Small intestine (tissue), 16 donors: Measurements from ENCODE around the gene FBLL1. TPM values are rescaled to one million over a fixed set of nuclear protein-coding genes. Genes with fewer than 3 reads are reported as not detected.

ENCODE experiments used
- DNase-seq, 2 donors: peaks; one replicate each; pipeline versions ENCODE4 v3.0.0 to v3.0.0-alpha.2; 2013
- FAIRE-seq: peaks from 2 replicates; lab custom pipeline; 2012; peaks lifted over from hg19 to GRCh38; lab: Jason Lieb, UNC
- H3K27ac ChIP-seq, 3 donors: one replicate each; pipeline ENCODE4 v1.5.1; 2013; ENCODE audit warnings: low read length in 2 of 3, mild to moderate bottlenecking in 2 of 3, control low read depth in 1 of 3, inconsistent platforms in 1 of 3, low read depth in 1 of 3, moderate library complexity in 1 of 3
- H3K27me3 ChIP-seq, 3 donors: one replicate each; pipeline ENCODE4 v1.6.1; 2013; ENCODE audit warnings: low read length in 3 of 3, inconsistent platforms in 1 of 3; ENCODE audit not compliant: control insufficient read depth in 3 of 3, insufficient read depth in 3 of 3
- H3K36me3 ChIP-seq, 3 donors: one replicate each; pipeline ENCODE4 v1.6.1; 2013; ENCODE audit warnings: low read length in 3 of 3, inconsistent platforms in 1 of 3, low read depth in 1 of 3, mild to moderate bottlenecking in 1 of 3, moderate library complexity in 1 of 3; ENCODE audit not compliant: control insufficient read depth in 3 of 3, insufficient read depth in 2 of 3
- H3K4me1 ChIP-seq, 3 donors: one replicate each; pipeline ENCODE4 v1.6.1; 2013; ENCODE audit warnings: low read length in 2 of 3, inconsistent platforms in 1 of 3, low read depth in 1 of 3, mild to moderate bottlenecking in 1 of 3, moderate library complexity in 1 of 3; ENCODE audit not compliant: control insufficient read depth in 3 of 3, insufficient read depth in 2 of 3
- H3K4me3 ChIP-seq, 3 donors: one replicate each; pipeline ENCODE4 v1.5.1; 2013; ENCODE audit warnings: low read length in 3 of 3, control low read depth in 1 of 3, inconsistent platforms in 1 of 3, low read depth in 1 of 3, mild to moderate bottlenecking in 1 of 3, moderate library complexity in 1 of 3
- H3K9me3 ChIP-seq, 2 donors: one replicate each; pipeline ENCODE4 v1.6.1; 2013; ENCODE audit warnings: low read depth in 1 of 2, low read length in 1 of 2; ENCODE audit not compliant: control insufficient read depth in 2 of 2, insufficient read depth in 1 of 2
- WGBS, 3 donors: extraction: QIAGEN DNeasy Blood & Tissue Kit; methylation state at CpG; one replicate each; pipeline ENCODE4 v1.1.7; 2013; 5-methylcytosine and 5-hydroxymethylcytosine counted together
- long read RNA-seq, 10 donors: transcript quantifications; one replicate each; lab custom pipeline, GENCODE V29; 2026
- polyA plus RNA-seq, 4 donors: library from polyadenylated mRNA; stranded (reverse) in 3 of 4; unstranded in 1 of 4; fragments of 200-250 nt in 3 of 4; fragments of 120-200 nt in 1 of 4; gene quantifications; one replicate each; pipeline versions ENCODE4 v1.2.1 to v1.2.3, GENCODE V29; 2013
- donor health status: healthy with polysubstance abuse.
- donor health status: control.
- donor health status: control.
- donor health status: Bipolar disorder and iron deficiency.
- donor health status: healthy.

FBLL1 gene
- 1 to 10 TPM in 3 of 4 donors, under 1 TPM in 1; 0.45 to 1.9 (median 1.5) TPM for polyA plus RNA-seq
- long read RNA-seq, donor 1, transcript FBLL1-201 (1 exons, 1,519 nt): major isoform, 7 of 7 reads
- long read RNA-seq, donor 1, partial matches to known transcripts: 0 of 7 reads
- long read RNA-seq, donor 1, other reads (novel, unspliced or antisense): 0 of 7 reads
- long read RNA-seq, donor 2, partial matches to known transcripts: 0 of 2 reads
- long read RNA-seq, donor 2, other reads (novel, unspliced or antisense): 0 of 2 reads
- long read RNA-seq, donor 3, transcript FBLL1-201 (1 exons, 1,519 nt): major isoform, 6 of 6 reads
- long read RNA-seq, donor 3, partial matches to known transcripts: 0 of 6 reads
- long read RNA-seq, donor 3, other reads (novel, unspliced or antisense): 0 of 6 reads
- long read RNA-seq, donor 4, partial matches to known transcripts: 0 of 1 reads
- long read RNA-seq, donor 4, other reads (novel, unspliced or antisense): 0 of 1 reads
- long read RNA-seq, donor 5: 0 reads
- long read RNA-seq, donor 6, partial matches to known transcripts: 0 of 3 reads
- long read RNA-seq, donor 6, other reads (novel, unspliced or antisense): 0 of 3 reads
- long read RNA-seq, donor 7, partial matches to known transcripts: 0 of 3 reads
- long read RNA-seq, donor 7, other reads (novel, unspliced or antisense): 0 of 3 reads
- long read RNA-seq, donor 8: 0 reads
- long read RNA-seq, donor 9, partial matches to known transcripts: 0 of 2 reads
- long read RNA-seq, donor 9, other reads (novel, unspliced or antisense): 0 of 2 reads
- long read RNA-seq, donor 10, transcript FBLL1-201 (1 exons, 1,519 nt): major isoform, 5 of 5 reads
- long read RNA-seq, donor 10, partial matches to known transcripts: 0 of 5 reads
- long read RNA-seq, donor 10, other reads (novel, unspliced or antisense): 0 of 5 reads

- H3K27ac ChIP-seq: no peak within 1 kb of the TSS
- 16 to 24% (median 23%) methylated on average over 24 to 38 of the region's 38 CpGs for WGBS, 3 donors
- peaks cover 0 to 9% (median 3%) of the 10 kb centered on the region in 3 donors for H3K4me1 ChIP-seq
- H3K9me3 ChIP-seq: peaks cover 0 to 11% of the 10 kb centered on the region in 2 donors
- H3K27me3 ChIP-seq: peaks cover 0 to 23% (median 20%) of the 10 kb centered on the region in 3 donors
- DNase-seq: peak in 1 of 2 donors; percentile 71
- no peaks in the 10 kb centered on the region for H3K36me3 ChIP-seq
- FAIRE-seq: no peak
- peak within 1 kb of the TSS; percentile 10 to 56 (median 44) for H3K4me3 ChIP-seq
Observed at GRCh38 chr5:168528521-168529373, at the start of gene FBLL1. TSS of gene FBLL1 (plus strand) at chr5:168529305. CDS start at chr5:168529505, 200 bp downstream.

GRCh38 chr5:168480601-168481000 is 48.5 kb upstream of the FBLL1 start:
- H3K27me3 ChIP-seq: no peaks in the 10 kb centered on the region
- no peak overlapping the region for H3K4me3 ChIP-seq
- DNase-seq (no peak), FAIRE-seq (no peak)
- H3K4me1 ChIP-seq: peaks cover 0 to 12% (median 3%) of the 10 kb centered on the region in 3 donors
- H3K36me3 ChIP-seq: no peaks in the 10 kb centered on the region
- no peaks in the 10 kb centered on the region for H3K9me3 ChIP-seq
- no peak overlapping the region for H3K27ac ChIP-seq
- WGBS, 3 donors: 93 to 97% (median 94%) methylated on average over 3 of the region's 3 CpGs

GRCh38 chr5:168481330-168481788 is 47.7 kb upstream of the FBLL1 start:
- peak; percentile 47 to 55 for DNase-seq

GRCh38 chr5:168482361-168482760 is 46.7 kb upstream of the FBLL1 start:
- FAIRE-seq (no peak), DNase-seq (peak in 1 of 2 donors; percentile 25)
- WGBS, 3 donors: 66 to 76% (median 69%) methylated on average over 5 of the region's 5 CpGs
- H3K27me3 ChIP-seq: no peaks in the 10 kb centered on the region
- H3K27ac ChIP-seq: peak overlapping the region in 1 of 3 donors; percentile 21
- peaks cover 2 to 16% (median 3%) of the 10 kb centered on the region in 3 donors for H3K4me1 ChIP-seq
- H3K36me3 ChIP-seq: no peaks in the 10 kb centered on the region
- no peak overlapping the region for H3K4me3 ChIP-seq
- no peaks in the 10 kb centered on the region for H3K9me3 ChIP-seq

More at GRCh38 chr5:168481330-168481788, 47.7 kb upstream of the FBLL1 start:
- Histone ChIP-seq H3K4me1 (peaks cover 0 to 15% (median 3%) of the 10 kb centered on the region in 3 donors), H3K36me3 (no peaks in the 10 kb centered on the region), H3K27me3 (no peaks in the 10 kb centered on the region), H3K27ac (peak overlapping the region in 1 of 3 donors; percentile 48), H3K9me3 (no peaks in the 10 kb centered on the region), H3K4me3 (no peak overlapping the region)
- no peak for FAIRE-seq
- WGBS, 3 donors: 15 to 33% (median 16%) methylated on average over 4 of the region's 4 CpGs

- FAIRE-seq (no peak), DNase-seq (peak; percentile 92 to 95)
- Histone ChIP-seq H3K4me1 (peaks cover 5 to 20% (median 5%) of the 10 kb centered on the region in 3 donors), H3K36me3 (peaks cover 6 to 21% (median 16%) of the 10 kb centered on the region in 3 donors), H3K27me3 (no peaks in the 10 kb centered on the region), H3K4me3 (peak within 1 kb of the TSS; percentile 85 to 95 (median 90)), H3K27ac (peak within 1 kb of the TSS; percentile 68 to 84 (median 81)), H3K9me3 (no peaks in the 10 kb centered on the region)
- 0% methylated on average over 36 to 40 of the region's 40 CpGs for WGBS, 3 donors
Observed at GRCh38 chr5:168486136-168486879, 42.8 kb upstream of the FBLL1 start, which contains the start of gene RARS1. TSS of gene RARS1 (plus strand) at chr5:168486471. CDS start at chr5:168486499, 28 bp downstream.

GRCh38 chr5:168489059-168489458 is 40.0 kb upstream of the FBLL1 start:
- 93 to 97% (median 95%) methylated on average over 3 of the region's 3 CpGs for WGBS, 3 donors
- Histone ChIP-seq H3K4me3 (no peak overlapping the region), H3K36me3 (peaks cover 6 to 31% (median 25%) of the 10 kb centered on the region in 3 donors), H3K27ac (no peak overlapping the region), H3K27me3 (no peaks in the 10 kb centered on the region), H3K4me1 (peaks cover 2 to 10% (median 5%) of the 10 kb centered on the region in 3 donors), H3K9me3 (no peaks in the 10 kb centered on the region)
- FAIRE-seq (no peak), DNase-seq (no peak)

GRCh38 chr5:168494057-168494555 is 35.0 kb upstream of the FBLL1 start:
- no peak for FAIRE-seq
- WGBS, 3 donors: 91 to 92% (median 91%) methylated on average over 5 of the region's 5 CpGs
- no peak overlapping the region for H3K27ac ChIP-seq
- H3K36me3 ChIP-seq: peaks cover 11 to 42% (median 40%) of the 10 kb centered on the region in 3 donors
- H3K4me3 ChIP-seq: no peak overlapping the region
- DNase-seq: no peak
- H3K27me3 ChIP-seq: no peaks in the 10 kb centered on the region
- H3K4me1 ChIP-seq: no peaks in the 10 kb centered on the region
- no peaks in the 10 kb centered on the region for H3K9me3 ChIP-seq
